ENCODE results near the gene SETD2. TPM values are rescaled to one million over a fixed set of nuclear protein-coding genes. Genes with fewer than 3 reads are reported as not detected.

SETD2 gene
- polyA plus RNA-seq, 1 of the 3 experiments (the other 2 are of a cell fraction), result 12.1 TPM

- TF ChIP-seq SIN3A (IDR thresholded peaks at IDR 0.05; ENCODE audit: borderline replicate concordance, low read depth, low read length), result no peak
These were observed 71.8 kb downstream of the SETD2 start (continued) for GRCh38 chr3:47092090-47092489.

- CTCF ChIA-PET, result no interaction called here
- H3K36me3 ChIP-seq (replicated peaks in 1 of 2; ENCODE audit: control insufficient read depth in 1 of 2, insufficient read depth in 2 of 2, low read length in 1 of 2), result peaks cover 35 to 69% of the 10 kb centered on the region in 2 experiments
- DNase-seq, result no peak
These were observed 74.3 kb downstream of the SETD2 start for GRCh38 chr3:47089630-47090029.

DNA sequence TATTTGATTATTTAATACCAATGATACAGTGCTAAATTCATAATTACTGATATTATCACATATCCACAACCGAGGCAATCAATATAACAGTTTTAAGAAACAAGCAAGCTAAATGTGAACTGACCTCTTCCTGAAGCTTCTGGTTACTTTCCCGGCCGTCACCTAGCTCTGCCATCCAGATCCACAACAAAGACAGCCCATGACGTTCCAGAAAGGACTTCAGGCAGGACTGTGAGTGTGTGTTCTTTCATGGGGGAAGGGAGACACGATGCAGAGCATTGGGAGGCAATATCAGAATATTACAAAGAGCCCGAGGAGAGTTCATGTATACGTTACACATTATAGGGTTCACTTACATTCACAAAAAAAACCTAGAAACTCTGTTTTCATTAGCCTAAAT lies 77.8 kb downstream of the SETD2 start:
- H3K4me3 ChIP-seq (ENCODE audit: low read depth in 2 of 2, low read length in 1 of 2), result no peak overlapping the region
- H3K9me3 ChIP-seq, result no peaks in the 10 kb centered on the region
- ChIA-PET POLR2A (no interaction called here), CTCF (no interaction called here)
- no peak overlapping the region for H3K27ac ChIP-seq (ENCODE audit: low read depth in 2 of 2, low read length in 1 of 2)
- TF ChIP-seq FOXM1 (IDR thresholded peaks at IDR 0.05; ENCODE audit: low read depth), result no peak
- no peak for TF ChIP-seq TAF1 (IDR thresholded peaks at IDR 0.05; ENCODE audit: borderline replicate concordance, low read depth, low read length)
- H3K27me3 ChIP-seq (ENCODE audit: insufficient read depth), result no peaks in the 10 kb centered on the region
- H3K9ac ChIP-seq, result no peak overlapping the region
- no peak overlapping the region for H2AFZ ChIP-seq (ENCODE audit: low read depth)
- no peak overlapping the region for H3K4me2 ChIP-seq
- DNase-seq, result no peak
- H3K36me3 ChIP-seq (replicated peaks in 1 of 2; ENCODE audit: control insufficient read depth in 1 of 2, insufficient read depth in 2 of 2, low read length in 1 of 2), result peaks cover 54 to 73% of the 10 kb centered on the region in 2 experiments
- H3K4me1 ChIP-seq (ENCODE audit: control insufficient read depth in 1 of 2, insufficient read depth in 2 of 2, low read depth in 1 of 2, low read length in 1 of 2), result no peaks in the 10 kb centered on the region
- H4K20me1 ChIP-seq (ENCODE audit: insufficient read depth), result peaks cover 7% of the 10 kb centered on the region; the same call in 1 of the 2 replicates
- no peaks in the 10 kb centered on the region for H3K9me2 ChIP-seq
- 93% methylated on average over 7 of the region's 7 CpGs for WGBS (ENCODE audit: low lambda C conversion rate)
- H3K79me2 ChIP-seq (ENCODE audit: insufficient read depth), result peaks cover 63% of the 10 kb centered on the region
- H3F3A ChIP-seq (replicated peaks; ENCODE audit: insufficient read depth), result peaks cover 8% of the 10 kb centered on the region

More at GRCh38 chr3:47089630-47090029, 74.3 kb downstream of the SETD2 start:
- no peak overlapping the region for H3K9ac ChIP-seq
- H3K27ac ChIP-seq (ENCODE audit: low read depth in 2 of 2, low read length in 1 of 2), result no peak overlapping the region
- H3K4me1 ChIP-seq (ENCODE audit: control insufficient read depth in 1 of 2, insufficient read depth in 2 of 2, low read depth in 1 of 2, low read length in 1 of 2), result no peaks in the 10 kb centered on the region
- H3K27me3 ChIP-seq (ENCODE audit: insufficient read depth), result no peaks in the 10 kb centered on the region
- peaks cover 7% of the 10 kb centered on the region for H4K20me1 ChIP-seq (ENCODE audit: insufficient read depth)
- no peak overlapping the region for H3K4me3 ChIP-seq (ENCODE audit: low read depth in 2 of 2, low read length in 1 of 2)
- TF ChIP-seq JUND (IDR thresholded peaks at IDR 0.05), result no peak
- TF ChIP-seq, protein P1, sequence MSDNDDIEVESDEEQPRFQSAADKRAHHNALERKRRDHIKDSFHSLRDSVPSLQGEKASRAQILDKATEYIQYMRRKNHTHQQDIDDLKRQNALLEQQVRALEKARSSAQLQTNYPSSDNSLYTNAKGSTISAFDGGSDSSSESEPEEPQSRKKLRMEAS (IDR thresholded peaks at IDR 0.05; ENCODE audit: low read depth), result no peak
- no peak for TF ChIP-seq FOXJ3 (CRISPR knock-in tag; IDR thresholded peaks at IDR 0.05)
- TF ChIP-seq NRF1 (IDR thresholded peaks at IDR 0.05; ENCODE audit: low read depth, low read length), result no peak
- TF ChIP-seq GABPA (IDR thresholded peaks at IDR 0.05; ENCODE audit: low read depth), result no peak
- TF ChIP-seq, protein P2, sequence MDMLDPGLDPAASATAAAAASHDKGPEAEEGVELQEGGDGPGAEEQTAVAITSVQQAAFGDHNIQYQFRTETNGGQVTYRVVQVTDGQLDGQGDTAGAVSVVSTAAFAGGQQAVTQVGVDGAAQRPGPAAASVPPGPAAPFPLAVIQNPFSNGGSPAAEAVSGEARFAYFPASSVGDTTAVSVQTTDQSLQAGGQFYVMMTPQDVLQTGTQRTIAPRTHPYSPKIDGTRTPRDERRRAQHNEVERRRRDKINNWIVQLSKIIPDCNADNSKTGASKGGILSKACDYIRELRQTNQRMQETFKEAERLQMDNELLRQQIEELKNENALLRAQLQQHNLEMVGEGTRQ (IDR thresholded peaks at IDR 0.05; ENCODE audit: borderline replicate concordance, low read depth, low read length), result no peak
- TF ChIP-seq GATA2 (CRISPR knock-in tag; IDR thresholded peaks at IDR 0.05), result no peak
- no peak for TF ChIP-seq NFIC (IDR thresholded peaks at IDR 0.05; ENCODE audit: borderline replicate concordance)
- TF ChIP-seq, protein P3, sequence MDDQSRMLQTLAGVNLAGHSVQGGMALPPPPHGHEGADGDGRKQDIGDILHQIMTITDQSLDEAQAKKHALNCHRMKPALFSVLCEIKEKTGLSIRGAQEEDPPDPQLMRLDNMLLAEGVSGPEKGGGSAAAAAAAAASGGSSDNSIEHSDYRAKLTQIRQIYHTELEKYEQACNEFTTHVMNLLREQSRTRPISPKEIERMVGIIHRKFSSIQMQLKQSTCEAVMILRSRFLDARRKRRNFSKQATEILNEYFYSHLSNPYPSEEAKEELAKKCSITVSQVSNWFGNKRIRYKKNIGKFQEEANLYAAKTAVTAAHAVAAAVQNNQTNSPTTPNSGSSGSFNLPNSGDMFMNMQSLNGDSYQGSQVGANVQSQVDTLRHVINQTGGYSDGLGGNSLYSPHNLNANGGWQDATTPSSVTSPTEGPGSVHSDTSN (IDR thresholded peaks at IDR 0.05), result no peak
- TF ChIP-seq TEAD4 (IDR thresholded peaks at IDR 0.05; ENCODE audit: borderline replicate concordance, insufficient read depth), result no peak
- TF ChIP-seq CHD2 (IDR thresholded peaks at IDR 0.05; ENCODE audit: low read length, partially characterized antibody), result no peak
- TF ChIP-seq RXRA (IDR thresholded peaks at IDR 0.05; ENCODE audit: borderline replicate concordance, low read depth), result no peak
- no peak for TF ChIP-seq FOXM1 (IDR thresholded peaks at IDR 0.05; ENCODE audit: low read depth)
- TF ChIP-seq TCF12 (IDR thresholded peaks at IDR 0.05), result no peak
- peaks cover 8% of the 10 kb centered on the region for H3F3A ChIP-seq (replicated peaks; ENCODE audit: insufficient read depth)
- H3K9me3 ChIP-seq, result no peaks in the 10 kb centered on the region
- WGBS (ENCODE audit: low lambda C conversion rate), result 94% methylated on average over 2 of the region's 2 CpGs
- H3K4me2 ChIP-seq, result no peak overlapping the region
- peaks cover 74% of the 10 kb centered on the region for H3K79me2 ChIP-seq (ENCODE audit: insufficient read depth)
- POLR2A ChIA-PET, result no interaction called here
- no peaks in the 10 kb centered on the region for H3K9me2 ChIP-seq
- H2AFZ ChIP-seq (ENCODE audit: low read depth), result no peak overlapping the region
